GM15510 (cell line): ENCODE data around the gene ACKR3.

Experiments
- POLR2A ChIP-seq: IDR thresholded peaks from 3 replicates; pipeline ENCODE4 v1.6.1; 2011; ENCODE audit warnings: borderline replicate concordance; ENCODE audit not compliant: insufficient read length; ENCODE audit errors: extremely low read depth

ACKR3 gene

DNA sequence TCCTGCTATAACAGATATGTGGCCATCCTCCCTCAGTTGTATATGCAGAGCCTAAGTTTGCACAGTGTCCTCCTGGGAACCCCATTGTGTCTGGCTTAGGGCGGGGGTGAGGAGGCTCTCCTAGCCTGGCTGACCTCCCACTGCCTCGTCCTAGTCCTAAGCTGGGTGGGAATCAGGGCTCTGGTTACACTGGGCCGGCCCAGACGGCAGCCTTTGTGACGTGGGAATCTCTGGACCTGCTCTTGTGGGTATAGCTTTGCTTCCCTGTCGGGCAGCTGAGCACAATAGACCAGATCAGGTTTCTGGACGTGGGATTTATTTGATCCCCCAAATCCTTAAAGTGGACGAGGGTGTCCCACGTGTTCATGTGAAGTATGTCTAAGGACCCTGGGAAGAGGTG is 2.9 kb downstream of the ACKR3 start:
- no peak for TF ChIP-seq POLR2A

DNA sequence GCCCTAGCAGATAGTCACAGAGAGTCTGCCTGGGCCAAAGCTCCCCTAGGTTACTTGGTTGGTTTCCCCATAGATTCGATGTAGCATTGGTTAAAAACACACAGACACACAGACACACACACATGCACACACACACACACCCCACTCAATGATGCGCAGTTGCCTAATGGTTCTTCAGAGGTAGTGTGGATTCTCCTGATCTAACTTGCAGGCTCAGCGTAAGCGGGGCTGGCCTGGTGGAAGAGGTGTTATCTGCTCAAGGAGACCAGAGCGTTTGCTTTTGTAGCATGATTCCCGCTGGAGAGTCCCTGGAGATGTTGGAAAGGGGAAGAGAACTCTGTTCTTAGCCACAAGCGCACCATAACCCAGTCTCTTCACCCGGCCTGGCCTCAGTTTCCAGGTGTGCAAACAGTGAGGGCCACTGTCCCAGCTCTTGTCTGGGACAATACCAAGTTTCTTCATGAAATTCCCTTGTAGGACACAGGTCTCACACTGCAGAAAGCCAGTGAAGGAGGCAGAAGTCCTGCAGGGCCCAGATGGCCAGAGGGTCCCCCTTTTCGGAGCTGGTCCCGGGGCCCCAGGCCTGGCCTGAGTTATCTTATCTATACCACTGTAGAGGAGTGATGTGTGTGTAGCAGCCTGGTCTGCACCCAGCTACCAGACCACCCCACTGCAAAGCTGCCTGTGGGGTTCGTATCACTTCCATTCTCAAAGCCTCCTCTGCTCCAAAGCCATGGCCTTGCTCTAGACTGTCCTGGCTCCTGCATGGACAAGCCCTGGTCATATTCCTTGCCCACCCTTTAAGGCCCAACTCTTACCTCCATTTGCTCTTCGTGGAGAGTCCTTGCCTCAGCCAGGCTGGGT is 3.7 kb downstream of the ACKR3 start:
- no peak for TF ChIP-seq POLR2A

DNA sequence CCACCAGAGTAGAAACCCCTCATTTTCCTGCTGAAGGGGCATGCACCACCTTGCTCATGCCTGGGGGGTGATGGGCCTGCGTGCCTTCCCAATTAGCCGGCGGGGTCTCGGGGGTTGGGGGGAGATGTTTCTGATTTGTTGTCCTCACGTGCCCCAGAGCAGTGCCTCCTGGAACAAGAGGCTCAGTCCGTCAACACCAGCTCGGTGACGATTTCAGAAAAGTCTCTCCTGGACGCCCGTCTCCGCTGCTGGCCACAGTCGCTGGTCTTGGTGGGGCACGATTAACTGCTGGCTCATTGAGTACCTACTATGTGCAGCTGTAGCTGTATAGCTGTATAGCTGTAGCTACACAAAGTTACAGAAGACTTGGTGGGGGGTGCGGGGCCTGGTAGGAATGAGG is 4.4 kb downstream of the ACKR3 start:
- TF ChIP-seq POLR2A, result no peak

DNA sequence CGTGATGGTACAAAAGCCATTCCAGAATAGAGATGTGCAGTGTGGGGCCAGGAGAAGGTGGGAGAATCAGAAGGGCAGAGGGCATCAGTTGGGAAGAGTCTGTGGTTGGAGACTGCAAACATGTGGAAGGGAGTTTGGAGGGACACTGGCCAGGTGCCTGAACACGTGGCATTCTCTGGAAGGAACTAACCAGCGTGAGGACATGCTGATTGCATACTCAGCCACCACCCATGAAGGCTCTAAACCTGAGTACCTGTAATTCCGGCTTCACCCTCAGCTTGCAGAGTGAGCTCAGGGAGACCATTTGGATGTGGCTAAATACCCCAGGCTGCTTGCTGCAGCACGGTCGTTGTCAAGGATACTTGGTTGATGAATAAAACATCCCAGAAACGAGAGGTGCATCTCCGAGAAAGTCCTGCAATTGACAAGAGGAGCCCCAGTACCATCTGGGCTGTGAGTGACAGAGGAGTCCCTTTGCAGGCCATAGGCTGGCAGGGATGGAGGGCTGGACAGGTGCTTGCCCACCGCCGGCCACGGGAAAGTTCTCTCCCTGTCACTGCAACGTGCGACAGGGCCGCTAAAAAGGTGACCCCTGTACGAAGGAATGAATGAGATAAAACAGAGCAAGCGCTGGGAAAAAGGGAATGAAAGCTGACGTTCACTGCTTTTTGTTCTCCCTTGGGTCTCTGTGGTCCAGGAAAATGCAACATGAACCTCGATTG is 5.0 kb downstream of the ACKR3 start:
- no peak for TF ChIP-seq POLR2A

DNA sequence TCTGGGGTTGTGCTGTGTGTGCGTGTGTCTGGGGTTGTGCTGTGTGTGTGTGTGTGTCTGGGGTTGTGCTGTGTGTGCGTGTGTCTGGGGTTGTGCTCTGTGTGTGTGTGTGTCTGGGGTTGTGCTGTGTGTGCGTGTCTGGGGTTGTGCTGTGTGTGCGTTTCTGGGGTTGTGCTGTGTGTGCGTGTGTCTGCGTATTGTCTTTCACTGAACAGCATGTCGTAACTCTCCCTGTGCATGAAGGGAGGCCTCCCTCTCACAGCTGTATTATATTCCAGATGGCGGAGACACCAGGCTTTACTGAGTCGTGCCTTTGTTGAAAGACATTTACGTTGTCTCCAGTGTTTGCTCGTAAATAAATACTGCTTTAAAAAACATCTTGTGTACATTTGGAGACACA is 5.9 kb downstream of the ACKR3 start:
- no peak for TF ChIP-seq POLR2A

DNA sequence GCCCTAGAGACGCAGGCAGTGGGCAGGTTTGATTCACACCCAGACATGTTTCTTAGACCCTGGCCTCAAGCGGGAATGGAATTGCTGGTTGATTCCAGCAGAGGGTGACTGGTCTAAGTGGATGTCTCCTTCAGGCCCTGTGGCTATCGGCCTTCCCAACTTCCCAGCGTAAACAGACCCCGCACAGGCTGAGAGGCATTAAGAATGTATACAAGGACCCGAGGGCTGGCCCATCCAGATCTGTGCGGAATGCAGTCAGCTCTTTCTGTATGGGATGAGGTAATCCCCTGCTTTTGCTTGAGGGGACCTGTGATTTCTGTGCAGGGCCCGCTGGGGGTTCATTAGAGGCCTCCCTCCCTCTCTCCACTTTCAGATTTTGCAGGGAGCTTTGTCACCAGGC is 6.5 kb downstream of the ACKR3 start:
- no peak for TF ChIP-seq POLR2A

DNA sequence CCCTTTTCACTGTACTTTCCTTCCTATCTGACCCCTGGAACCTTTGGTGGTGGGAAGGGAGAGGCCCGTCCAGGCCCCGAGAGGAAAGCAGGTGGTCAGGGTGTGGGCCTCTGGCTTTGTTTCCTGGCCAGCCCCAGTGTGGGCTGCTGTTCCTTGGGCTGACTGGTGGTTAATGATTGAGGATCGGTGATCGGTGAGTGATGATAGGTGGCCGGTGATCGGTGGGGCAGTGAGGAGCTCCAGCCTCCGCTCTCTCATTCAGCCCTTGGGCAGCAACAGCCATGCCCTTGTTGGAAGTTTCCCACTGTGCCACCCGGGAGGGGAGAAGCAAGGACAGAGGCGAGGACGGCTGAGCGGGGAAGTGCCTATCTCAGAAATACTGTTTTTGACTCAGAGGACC is 7.3 kb downstream of the ACKR3 start:
- TF ChIP-seq POLR2A, result no peak

DNA sequence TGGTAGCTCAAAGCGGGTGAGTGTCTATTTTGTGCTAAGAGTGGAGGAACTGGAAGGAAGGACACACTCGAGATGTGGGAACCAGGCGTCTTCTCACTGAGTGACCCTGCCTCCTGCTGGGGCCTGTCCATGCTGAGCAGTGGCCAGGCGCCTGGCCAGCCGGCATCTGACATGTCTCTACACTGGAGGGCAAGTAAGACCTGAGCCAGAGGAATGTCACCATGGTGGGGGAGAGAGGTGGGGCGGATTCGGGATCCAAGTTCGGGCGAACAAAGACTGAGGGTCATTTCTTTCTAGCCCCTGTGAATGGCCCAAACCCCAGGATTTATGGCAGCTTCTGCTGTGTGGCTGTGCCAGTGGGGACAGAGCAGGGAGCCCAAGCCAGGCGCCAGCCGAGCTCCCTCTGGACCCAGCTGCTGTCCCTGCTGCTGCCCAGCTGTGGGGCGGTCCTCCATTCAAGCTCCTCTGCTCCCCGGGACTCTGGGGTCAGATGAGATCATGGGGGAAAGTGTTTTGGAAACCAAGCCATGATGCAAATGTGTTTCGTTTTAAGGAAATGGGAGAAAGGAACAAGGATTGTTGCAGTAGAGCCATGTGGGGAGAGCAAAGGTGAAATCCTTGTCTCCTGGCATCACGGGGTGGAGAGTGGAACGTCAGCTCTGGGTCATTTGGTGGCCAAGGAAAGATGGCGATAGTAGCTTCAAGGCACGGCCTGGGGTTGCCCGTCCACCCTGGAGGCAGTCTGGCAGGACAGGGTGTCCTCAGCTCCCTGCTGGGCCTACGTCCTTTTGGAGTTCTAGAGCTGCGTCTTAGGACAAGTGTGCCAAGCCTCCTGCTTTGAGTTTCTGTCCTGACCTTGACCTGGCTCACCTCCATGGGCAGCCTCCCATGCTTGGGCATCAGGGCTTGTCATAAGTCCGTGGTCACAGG is 8.1 kb downstream of the ACKR3 start:
- TF ChIP-seq POLR2A, result no peak

DNA sequence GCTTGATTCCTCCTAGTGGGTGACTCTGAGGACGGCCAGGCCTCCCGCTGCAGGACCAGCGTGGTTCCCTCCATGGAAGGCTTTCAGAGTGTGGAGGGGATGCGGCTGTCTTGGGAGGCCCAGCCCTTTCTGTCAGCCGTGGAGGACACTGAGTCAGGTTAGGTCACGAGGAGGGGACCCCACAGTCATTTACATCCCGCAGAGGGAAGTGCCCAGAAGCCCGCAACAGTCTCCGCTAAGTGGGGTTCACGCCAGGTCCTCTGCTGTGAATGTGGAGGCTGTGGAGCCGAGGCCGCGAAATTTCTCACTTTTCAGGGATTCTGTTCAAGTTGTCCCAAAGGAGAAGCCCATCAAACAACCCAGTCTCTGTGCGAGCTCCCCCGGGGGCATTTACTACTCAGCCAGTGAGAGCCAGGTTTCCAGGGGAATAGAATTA is 8.8 kb downstream of the ACKR3 start:
- no peak for TF ChIP-seq POLR2A

DNA sequence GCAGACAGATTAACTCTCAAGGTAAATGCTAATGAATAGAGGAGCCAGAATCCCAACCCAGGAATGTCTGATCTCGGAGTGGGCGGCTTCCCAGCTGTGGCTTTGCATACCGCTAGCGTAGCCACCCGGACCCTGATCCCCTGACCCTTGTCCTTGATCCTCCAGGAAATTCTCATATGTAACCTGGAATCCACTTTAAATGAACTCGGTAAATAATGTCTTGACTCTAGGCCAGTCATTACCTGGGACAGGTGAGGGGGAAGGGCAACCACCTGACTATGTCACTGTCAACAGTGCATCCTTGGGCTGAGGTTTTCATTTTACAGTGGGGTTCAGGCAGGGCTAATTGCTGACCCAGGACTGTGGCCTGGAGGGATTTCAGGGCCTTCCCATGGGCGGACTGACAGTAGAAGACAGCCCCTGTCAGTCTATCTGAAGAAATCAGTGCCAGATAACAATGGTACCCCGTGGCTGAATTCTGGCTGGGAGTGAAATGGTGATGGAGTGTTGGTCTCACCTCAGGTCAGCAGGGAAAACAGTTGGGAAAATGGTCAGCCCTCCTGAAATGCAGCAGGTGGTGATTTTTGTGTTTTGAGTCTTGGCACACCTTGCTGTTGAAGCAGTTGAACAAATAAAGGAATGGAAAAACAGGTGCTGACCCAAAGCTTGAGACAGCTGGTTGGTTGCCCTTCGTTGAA is 9.6 kb downstream of the ACKR3 start:
- TF ChIP-seq POLR2A, result no peak

DNA sequence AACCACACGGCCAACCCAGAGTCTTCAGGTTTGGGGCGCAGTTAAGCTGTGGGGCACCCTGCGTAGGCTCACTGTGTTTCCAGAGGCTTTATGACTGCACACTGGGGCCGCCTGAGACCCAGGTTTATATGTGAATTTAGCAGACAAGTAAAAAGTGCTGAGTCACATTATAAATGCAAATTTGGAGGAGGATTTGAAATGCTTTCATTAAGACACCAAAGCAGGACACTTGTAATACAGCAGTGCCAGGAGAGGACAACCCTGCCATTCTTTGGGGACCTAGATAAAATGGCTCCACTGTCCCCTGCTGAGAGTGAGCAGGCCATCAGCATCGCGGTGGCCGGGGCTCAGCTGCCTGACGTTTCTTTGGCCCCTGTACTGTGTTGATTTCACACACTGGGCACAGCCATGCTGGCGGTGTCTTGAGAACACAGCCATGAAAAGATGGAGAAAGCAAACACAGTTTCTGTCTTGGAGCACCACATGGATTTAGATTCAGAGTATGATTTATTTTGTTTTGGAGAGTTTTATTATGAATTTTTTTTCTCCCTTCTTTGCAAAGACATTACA is 10.2 kb downstream of the ACKR3 start:
- TF ChIP-seq POLR2A, result no peak

DNA sequence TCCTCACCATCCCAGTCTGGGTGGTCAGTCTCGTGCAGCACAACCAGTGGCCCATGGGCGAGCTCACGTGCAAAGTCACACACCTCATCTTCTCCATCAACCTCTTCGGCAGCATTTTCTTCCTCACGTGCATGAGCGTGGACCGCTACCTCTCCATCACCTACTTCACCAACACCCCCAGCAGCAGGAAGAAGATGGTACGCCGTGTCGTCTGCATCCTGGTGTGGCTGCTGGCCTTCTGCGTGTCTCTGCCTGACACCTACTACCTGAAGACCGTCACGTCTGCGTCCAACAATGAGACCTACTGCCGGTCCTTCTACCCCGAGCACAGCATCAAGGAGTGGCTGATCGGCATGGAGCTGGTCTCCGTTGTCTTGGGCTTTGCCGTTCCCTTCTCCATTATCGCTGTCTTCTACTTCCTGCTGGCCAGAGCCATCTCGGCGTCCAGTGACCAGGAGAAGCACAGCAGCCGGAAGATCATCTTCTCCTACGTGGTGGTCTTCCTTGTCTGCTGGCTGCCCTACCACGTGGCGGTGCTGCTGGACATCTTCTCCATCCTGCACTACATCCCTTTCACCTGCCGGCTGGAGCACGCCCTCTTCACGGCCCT is 11.2 kb downstream of the ACKR3 start:
- TF ChIP-seq POLR2A, result no peak

DNA sequence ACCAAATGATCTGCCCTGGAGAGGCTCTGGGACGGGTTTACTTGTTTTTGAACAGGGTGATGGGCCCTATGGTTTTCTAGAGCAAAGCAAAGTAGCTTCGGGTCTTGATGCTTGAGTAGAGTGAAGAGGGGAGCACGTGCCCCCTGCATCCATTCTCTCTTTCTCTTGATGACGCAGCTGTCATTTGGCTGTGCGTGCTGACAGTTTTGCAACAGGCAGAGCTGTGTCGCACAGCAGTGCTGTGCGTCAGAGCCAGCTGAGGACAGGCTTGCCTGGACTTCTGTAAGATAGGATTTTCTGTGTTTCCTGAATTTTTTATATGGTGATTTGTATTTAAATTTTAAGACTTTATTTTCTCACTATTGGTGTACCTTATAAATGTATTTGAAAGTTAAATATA is 11.9 kb downstream of the ACKR3 start:
- TF ChIP-seq POLR2A, result no peak

DNA sequence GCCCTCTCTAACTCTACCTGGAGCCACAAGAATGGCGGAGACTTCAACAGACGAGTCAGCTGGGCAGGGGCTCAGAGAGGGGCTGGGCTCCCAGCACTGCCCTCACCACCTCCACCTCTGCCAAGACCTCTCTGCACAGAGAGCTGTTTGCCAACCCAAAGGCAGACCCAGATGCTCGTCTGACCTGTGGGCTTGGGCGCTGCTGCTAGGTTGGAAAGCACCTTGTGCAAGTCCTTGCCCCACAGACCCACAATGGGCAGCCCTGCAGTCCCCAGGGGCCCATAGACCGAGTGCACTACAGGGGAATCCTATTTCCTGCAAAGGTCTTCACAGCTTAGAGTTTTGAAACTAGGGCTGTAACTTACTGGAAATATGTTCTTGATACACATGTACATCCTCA is 13.3 kb downstream of the ACKR3 start:
- no peak for TF ChIP-seq POLR2A
